Umbilical cord (tissue), 2 donors: ENCODE data around the gene XDH. TPM values are rescaled to one million over a fixed set of nuclear protein-coding genes. Genes with fewer than 3 reads are reported as not detected.

ENCODE experiments used
- DNase-seq: peaks from one replicate; pipeline ENCODE4 v3.0.0-alpha.2; 2015; ENCODE audit warnings: low spot score
- total RNA-seq: library from RNA; depleted of rRNA; stranded (reverse); fragments of >200 nt; gene quantifications from one replicate; pipeline ENCODE4 v1.2.3, GENCODE V29; 2014; ENCODE audit warnings: low replicate concordance; ENCODE audit not compliant: insufficient read depth

Gene XDH
- total RNA-seq, 1 donor from 2014 or later: 0.24 TPM

GRCh38 chr2:31365834-31366505 is 48.6 kb downstream of the XDH start:
- DNase-seq: no peak

- DNase-seq: no peak
Measured at GRCh38 chr2:31365348-31365747, 49.2 kb downstream of the XDH start.

- DNase-seq: no peak
Measured at GRCh38 chr2:31363956-31364750, 50.4 kb downstream of the XDH start.

- no peak for DNase-seq
Measured at GRCh38 chr2:31362581-31362980, 52.0 kb downstream of the XDH start.

GRCh38 chr2:31359229-31359628 is 55.3 kb downstream of the XDH start:
- DNase-seq: no peak

GRCh38 chr2:31354837-31355236 is 59.7 kb downstream of the XDH start:
- no peak for DNase-seq

GRCh38 chr2:31353179-31353578 is 61.4 kb downstream of the XDH start:
- no peak for DNase-seq

- no peak for DNase-seq
Measured at GRCh38 chr2:31349684-31350083, 64.9 kb downstream of the XDH start.

GRCh38 chr2:31349160-31349559 is 65.4 kb downstream of the XDH start:
- DNase-seq: no peak

- no peak for DNase-seq
Measured at GRCh38 chr2:31348618-31349017, 65.9 kb downstream of the XDH start.

GRCh38 chr2:31347750-31348149 is 66.8 kb downstream of the XDH start:
- no peak for DNase-seq

- DNase-seq: no peak
Measured at GRCh38 chr2:31347319-31347718, 67.2 kb downstream of the XDH start.

GRCh38 chr2:31344447-31344846 is 70.1 kb downstream of the XDH start:
- DNase-seq: no peak

GRCh38 chr2:31341351-31341750 is 73.2 kb downstream of the XDH start:
- DNase-seq: no peak

GRCh38 chr2:31339696-31340095 is 74.8 kb downstream of the XDH start:
- no peak for DNase-seq

GRCh38 chr2:31337860-31338259 is 76.7 kb downstream of the XDH start:
- peak; percentile 61 for DNase-seq

GRCh38 chr2:31337197-31337596 is 77.3 kb downstream of the XDH start:
- DNase-seq: peak; percentile 84

GRCh38 chr2:31335921-31336585 is 78.5 kb downstream of the XDH start:
- peak; percentile 41 for DNase-seq

- DNase-seq: peak; percentile 24
Measured at GRCh38 chr2:31334311-31335026, 80.1 kb downstream of the XDH start.

- peak; percentile 89 for DNase-seq
Measured at GRCh38 chr2:31333527-31334183, 80.9 kb downstream of the XDH start.

GRCh38 chr2:31333046-31333445 is 81.5 kb downstream of the XDH start:
- DNase-seq: no peak
